Neuron (in vitro differentiated cells): ENCODE results near the gene TSTD2.

Source experiments
- H2AFZ ChIP-seq: one replicate; pipeline ENCODE4 v1.6.1; 2013; ENCODE audit warnings: low read depth, mild to moderate bottlenecking, inconsistent platforms, low read length, moderate library complexity
- H3K27me3 ChIP-seq: one replicate; pipeline ENCODE4 v1.6.1; 2013; ENCODE audit warnings: low read length; ENCODE audit not compliant: insufficient read depth
- H3K36me3 ChIP-seq: one replicate; pipeline ENCODE4 v1.6.1; 2013; ENCODE audit warnings: low read length; ENCODE audit not compliant: insufficient read depth
- H3K4me1 ChIP-seq: one replicate; pipeline ENCODE4 v1.6.1; 2013; ENCODE audit warnings: low read length; ENCODE audit not compliant: insufficient read depth
- H3K4me3 ChIP-seq: 2 replicates; pipeline ENCODE4 v1.5.1; 2013; ENCODE audit warnings: mild to moderate bottlenecking, low read length, moderate library complexity
- H3K9me3 ChIP-seq: one replicate; pipeline ENCODE4 v1.6.1; 2013; ENCODE audit warnings: low read length

The TSTD2 gene

DNA sequence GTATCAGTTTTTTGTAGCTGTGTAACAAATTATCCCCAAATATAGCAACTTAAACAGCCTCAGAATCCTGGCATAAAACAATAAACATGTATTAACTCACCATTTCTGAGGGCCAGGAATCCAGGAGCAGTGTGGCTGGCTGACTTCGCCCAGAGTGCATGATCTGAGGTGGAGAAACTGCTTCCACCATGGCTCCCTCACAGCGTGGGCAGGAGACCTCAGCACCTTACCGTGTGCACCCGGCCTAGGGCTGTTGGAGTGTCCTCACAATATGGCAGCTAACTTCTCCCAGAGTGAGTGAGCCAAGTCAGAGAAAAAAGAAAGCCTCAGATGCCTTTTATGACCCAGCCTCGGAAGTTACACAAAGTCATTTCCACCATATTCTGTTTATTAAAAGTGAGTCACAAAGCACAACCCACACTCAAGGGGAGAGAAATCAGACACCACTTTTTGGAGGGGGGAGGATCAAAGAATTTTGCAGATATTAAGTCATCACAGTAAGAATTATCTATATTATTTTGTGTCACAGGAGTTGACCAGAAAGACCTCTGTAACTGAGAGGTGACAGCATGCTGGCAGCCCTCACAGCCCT, 59.6 kb downstream of the TSTD2 start:
- Histone ChIP-seq H3K9me3 (no peaks in the 10 kb centered on the region), H3K27me3 (no peaks in the 10 kb centered on the region), H3K36me3 (no peaks in the 10 kb centered on the region), H2AFZ (no peak overlapping the region), H3K4me3 (no peak overlapping the region), H3K4me1 (no peaks in the 10 kb centered on the region)

DNA sequence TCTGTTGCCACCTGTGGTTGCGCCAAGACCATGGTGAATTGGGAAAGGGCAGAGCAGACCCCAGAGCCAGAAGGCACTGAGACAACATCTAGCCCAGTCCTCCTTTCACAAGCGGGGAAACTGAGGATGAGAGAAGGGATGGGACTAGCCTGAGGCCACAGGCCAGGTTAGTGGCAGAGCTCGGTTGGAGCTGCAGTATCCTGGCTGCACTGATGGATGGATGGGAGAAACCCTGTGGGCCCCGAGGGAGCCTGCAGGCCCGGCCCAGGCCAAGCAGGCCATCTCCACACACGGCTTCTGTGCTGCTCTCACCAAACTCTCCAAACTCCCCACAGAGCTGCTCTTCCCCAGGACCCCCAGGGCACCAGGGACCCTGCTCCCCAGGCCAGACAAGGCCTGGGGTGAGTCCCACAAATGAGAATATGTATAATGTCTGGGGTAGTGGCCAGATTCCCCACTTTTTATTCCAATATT, 60.2 kb downstream of the TSTD2 start:
- Histone ChIP-seq H3K9me3 (no peaks in the 10 kb centered on the region), H3K36me3 (no peaks in the 10 kb centered on the region), H2AFZ (no peak overlapping the region), H3K4me1 (no peaks in the 10 kb centered on the region), H3K27me3 (no peaks in the 10 kb centered on the region), H3K4me3 (no peak overlapping the region)

GRCh38 chr9:97572196-97572891, 60.8 kb downstream of the TSTD2 start:
- Histone ChIP-seq H3K36me3 (no peaks in the 10 kb centered on the region), H2AFZ (no peak overlapping the region), H3K4me3 (no peak overlapping the region), H3K9me3 (no peaks in the 10 kb centered on the region), H3K4me1 (no peaks in the 10 kb centered on the region), H3K27me3 (no peaks in the 10 kb centered on the region)

DNA sequence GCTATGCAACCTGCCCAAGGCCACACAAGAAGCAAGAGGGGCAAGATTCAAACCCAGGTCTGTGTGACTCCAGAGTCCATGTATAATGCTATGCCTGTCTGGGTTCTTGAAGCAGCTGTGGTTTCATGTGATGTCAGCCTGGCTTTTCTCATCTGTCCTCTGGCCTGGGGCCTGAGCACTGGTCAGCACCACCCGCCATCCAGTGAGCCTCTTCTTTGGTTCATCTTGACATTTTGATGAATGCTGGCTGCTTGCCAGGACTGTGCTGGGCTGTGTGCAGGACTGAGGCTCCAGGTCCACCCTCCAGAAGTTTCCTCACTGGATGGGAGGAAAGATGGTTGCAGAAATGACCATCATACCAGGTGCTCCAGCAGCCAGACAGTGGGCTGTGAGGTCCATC, 61.5 kb downstream of the TSTD2 start:
- Histone ChIP-seq H3K4me1 (no peaks in the 10 kb centered on the region), H3K36me3 (no peaks in the 10 kb centered on the region), H3K9me3 (no peaks in the 10 kb centered on the region), H3K27me3 (no peaks in the 10 kb centered on the region), H2AFZ (no peak overlapping the region), H3K4me3 (no peak overlapping the region)

DNA sequence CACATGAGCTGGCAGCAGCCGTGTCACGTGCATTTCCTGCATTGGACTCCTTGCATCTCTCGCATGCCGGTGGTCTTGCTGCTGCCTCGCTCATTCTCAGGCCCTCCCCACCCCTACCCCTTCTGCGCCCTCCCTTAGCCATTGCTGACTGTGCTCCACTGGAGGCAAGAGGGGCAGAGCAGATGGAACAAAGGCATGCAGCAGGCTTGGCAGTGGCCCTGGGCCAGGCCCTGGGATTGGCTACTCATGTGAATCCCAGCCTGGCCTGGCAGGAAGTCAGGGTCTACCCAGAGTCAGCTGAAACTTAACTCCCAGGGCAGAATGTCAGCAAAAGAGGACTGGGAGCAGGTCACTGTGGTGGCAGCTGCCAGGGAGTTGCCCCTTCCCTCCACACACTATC, 62.3 kb downstream of the TSTD2 start:
- Histone ChIP-seq H3K36me3 (no peaks in the 10 kb centered on the region), H3K9me3 (no peaks in the 10 kb centered on the region), H2AFZ (no peak overlapping the region), H3K4me3 (no peak overlapping the region), H3K4me1 (no peaks in the 10 kb centered on the region), H3K27me3 (peaks cover 2% of the 10 kb centered on the region)

DNA sequence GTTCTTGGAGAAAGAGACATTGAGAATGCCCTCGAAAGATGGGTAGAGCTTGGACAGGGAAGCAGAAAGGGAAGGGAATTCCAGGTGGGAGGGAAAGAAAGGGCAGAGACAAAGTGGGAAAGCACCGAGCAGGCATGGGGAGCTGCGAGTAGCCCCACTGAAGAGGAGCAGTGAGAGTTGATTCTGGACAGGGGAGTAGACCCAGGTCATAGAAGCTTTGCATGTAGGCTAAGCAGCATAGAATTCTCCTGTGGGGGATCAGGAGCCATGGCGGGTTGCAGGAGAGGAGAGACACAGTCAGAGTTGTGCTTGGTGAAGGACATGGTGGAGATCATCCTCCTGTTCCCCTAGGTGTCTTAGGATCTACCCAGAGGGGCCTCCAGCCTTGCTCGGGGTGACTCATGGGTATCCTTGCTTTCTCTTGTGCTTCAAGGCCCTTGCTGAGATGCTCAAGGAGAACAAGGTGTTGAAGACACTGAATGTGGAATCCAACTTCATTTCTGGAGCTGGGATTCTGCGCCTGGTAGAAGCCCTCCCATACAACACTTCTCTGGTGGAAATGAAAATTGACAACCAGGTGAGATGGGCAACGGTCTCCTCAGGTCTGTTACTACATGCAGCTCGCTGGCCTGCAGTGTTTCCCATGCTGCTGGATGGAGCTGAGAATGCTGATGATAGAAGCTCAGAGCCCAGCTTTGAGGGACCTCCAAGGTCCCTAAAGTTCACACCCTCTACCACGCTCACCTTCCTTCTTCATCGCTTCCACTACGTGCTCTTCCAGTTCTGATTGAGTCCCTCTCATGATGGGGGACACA, 64.5 kb downstream of the TSTD2 start:
- H3K9me3 ChIP-seq = no peaks in the 10 kb centered on the region

GRCh38 chr9:97567894-97568202, 65.3 kb downstream of the TSTD2 start:
- H3K36me3 ChIP-seq = no peaks in the 10 kb centered on the region
- H3K4me3 ChIP-seq = no peak overlapping the region
- H3K9me3 ChIP-seq = no peaks in the 10 kb centered on the region
- no peak overlapping the region for H2AFZ ChIP-seq
- no peaks in the 10 kb centered on the region for H3K4me1 ChIP-seq
- H3K27me3 ChIP-seq = peaks cover 7% of the 10 kb centered on the region

More for the DNA sequence above, 64.5 kb downstream of the TSTD2 start:
- no peak overlapping the region for H2AFZ ChIP-seq
- peaks cover 7% of the 10 kb centered on the region for H3K27me3 ChIP-seq
- no peaks in the 10 kb centered on the region for H3K4me1 ChIP-seq
- H3K4me3 ChIP-seq = no peak overlapping the region
- H3K36me3 ChIP-seq = no peaks in the 10 kb centered on the region

DNA sequence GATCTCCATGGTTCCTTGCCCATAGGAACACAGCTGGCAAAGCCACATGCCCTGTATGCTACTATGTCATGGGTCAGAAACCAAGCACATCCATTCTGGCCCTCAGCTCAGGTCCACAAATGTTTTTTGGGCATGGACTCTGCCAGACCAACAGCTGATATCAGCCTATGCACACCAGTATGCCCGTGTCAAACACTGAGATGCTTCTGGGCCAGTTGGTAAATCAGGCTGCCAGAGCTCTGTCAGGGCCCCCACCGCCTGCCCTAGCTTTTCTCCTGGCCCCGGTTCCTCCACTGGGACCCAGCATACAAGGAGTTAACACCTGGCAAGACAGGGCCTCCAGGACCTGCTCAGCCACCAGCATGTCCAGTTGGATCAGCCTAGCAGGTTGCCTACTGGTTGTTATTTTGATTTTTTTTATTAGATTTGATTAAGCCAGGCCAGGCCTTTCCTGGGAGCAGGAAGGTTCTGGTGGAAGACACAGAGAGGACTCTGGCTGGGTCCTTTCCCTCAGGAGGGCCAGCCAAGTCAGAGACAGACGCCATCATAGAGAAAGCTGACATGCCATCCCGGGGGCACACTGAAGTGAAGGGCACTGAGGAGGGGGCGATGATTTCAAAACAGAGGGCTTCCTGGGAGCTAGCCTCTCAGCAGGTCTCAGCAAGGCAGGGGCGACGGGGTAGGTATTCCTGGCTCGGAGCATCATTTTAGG, 65.8 kb downstream of the TSTD2 start:
- no peaks in the 10 kb centered on the region for H3K36me3 ChIP-seq
- peaks cover 10% of the 10 kb centered on the region for H3K27me3 ChIP-seq
- H2AFZ ChIP-seq = no peak overlapping the region
- no peaks in the 10 kb centered on the region for H3K9me3 ChIP-seq
- H3K4me3 ChIP-seq = no peak overlapping the region
- no peaks in the 10 kb centered on the region for H3K4me1 ChIP-seq

GRCh38 chr9:97565262-97565661, 67.9 kb downstream of the TSTD2 start:
- Histone ChIP-seq H3K36me3 (no peaks in the 10 kb centered on the region), H3K27me3 (peaks cover 15% of the 10 kb centered on the region), H2AFZ (no peak overlapping the region), H3K9me3 (no peaks in the 10 kb centered on the region), H3K4me3 (no peak overlapping the region), H3K4me1 (no peaks in the 10 kb centered on the region)

DNA sequence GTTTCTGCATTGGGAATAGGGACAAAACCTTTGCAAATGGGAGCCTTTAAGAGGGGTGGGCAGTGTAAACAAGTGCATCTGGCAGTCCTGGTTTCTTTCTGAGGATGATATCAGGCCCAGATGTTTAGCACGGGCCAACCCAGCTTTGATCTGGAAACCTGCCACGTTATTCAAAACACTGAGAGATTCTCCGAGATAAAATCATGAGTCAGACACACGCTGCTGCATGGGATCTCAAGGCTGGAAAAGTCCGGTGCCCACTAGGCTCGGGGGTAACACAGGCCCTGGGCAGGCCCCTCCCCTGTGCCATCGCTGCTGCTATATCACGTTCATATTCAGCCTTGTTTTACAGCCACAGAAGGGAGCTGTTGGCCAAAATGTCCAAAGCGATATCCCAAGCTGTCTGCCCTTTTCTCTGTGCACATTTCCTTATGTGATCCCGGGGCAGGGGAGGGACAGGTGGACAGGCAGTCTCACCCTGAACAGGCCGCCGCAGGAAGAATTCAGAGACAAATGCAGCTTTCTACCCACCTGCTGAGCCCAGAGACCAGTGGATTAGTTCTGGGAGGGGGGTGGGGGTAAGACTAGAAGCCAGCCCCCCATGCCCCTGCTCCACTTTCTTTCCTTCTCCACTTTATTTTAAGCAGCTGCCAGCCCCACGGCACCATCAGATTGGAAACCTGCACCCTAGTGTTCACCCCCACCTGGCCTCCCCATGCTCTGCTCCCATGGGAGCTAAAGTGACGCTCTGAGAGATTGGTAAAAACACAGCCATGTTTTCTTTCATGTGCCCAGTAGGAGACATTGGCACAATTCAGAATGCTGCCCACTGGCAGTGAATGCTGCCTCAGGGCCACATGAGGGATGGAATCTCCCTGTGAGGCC, 68.6 kb downstream of the TSTD2 start:
- Histone ChIP-seq H3K9me3 (no peaks in the 10 kb centered on the region), H3K36me3 (no peaks in the 10 kb centered on the region), H3K27me3 (peaks cover 15% of the 10 kb centered on the region), H2AFZ (no peak overlapping the region), H3K4me3 (no peak overlapping the region), H3K4me1 (no peaks in the 10 kb centered on the region)

DNA sequence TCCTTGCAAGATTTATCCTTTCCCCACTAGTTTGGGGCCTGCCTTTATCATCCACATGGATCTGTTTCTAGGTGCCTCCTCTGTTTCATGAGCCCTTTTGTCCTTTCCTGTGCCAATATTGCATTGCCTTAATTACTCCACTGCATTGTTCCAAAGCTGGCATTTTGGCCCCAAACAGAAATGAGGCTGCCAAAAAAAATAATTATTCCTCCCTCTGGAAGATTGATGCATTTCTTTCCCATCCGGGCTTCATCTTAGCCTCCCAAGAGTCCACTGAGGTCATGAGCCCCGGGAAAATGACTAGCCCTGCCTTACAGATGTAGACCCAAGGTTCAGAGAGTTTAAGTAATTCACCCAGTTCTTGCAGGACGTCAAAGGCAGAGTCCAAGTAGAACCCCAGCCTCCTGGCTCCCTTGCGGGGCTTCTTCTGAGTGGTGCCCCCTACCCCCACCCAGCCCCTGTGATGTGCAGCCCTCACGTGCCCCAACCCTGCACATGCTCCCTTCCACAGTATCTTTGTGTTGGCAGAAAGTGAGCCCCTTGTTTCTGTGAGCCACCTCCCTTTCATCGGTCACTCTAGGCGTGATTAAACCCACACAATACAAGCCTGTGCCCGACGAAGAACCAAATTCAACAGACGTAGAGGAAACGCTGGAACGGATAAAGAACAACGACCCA, 69.6 kb downstream of the TSTD2 start:
- Histone ChIP-seq H2AFZ (no peak overlapping the region), H3K36me3 (no peaks in the 10 kb centered on the region), H3K4me3 (no peak overlapping the region), H3K9me3 (no peaks in the 10 kb centered on the region), H3K4me1 (no peaks in the 10 kb centered on the region), H3K27me3 (peaks cover 15% of the 10 kb centered on the region)

- Histone ChIP-seq H3K36me3 (no peaks in the 10 kb centered on the region), H3K9me3 (no peaks in the 10 kb centered on the region), H2AFZ (no peak overlapping the region), H3K4me3 (no peak overlapping the region), H3K4me1 (no peaks in the 10 kb centered on the region), H3K27me3 (peaks cover 19% of the 10 kb centered on the region)
Observed at GRCh38 chr9:97562542-97562941, 70.6 kb downstream of the TSTD2 start.
